ENCODE measurements around the gene KNSTRN.

DNA sequence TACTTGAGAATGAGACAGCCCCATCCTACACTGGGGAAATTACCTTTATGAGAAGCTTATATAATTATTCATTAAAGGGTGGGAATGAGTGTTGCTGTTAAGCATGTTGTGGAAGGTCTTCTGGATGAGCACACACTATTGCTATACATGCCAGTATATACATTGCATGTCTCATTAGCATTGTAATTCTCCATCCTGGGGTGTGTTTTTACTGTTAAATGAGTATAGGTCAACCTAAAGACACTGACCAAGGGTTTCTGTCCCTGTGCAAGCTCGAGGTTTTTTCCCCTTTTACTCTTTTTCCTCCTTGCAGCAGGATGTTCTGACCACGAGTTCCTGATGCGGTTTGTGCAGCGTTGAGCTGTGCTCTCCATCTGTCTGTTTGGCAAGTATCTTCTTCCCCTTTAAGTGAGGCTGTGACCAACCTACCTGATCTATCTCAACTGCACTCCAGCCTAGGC is 15.9 kb downstream of the KNSTRN start:
- TF ChIP-seq EP300 (IDR thresholded peaks at IDR 0.05; ENCODE audit: borderline replicate concordance) (no peak), YY1 (IDR thresholded peaks at IDR 0.05; ENCODE audit: low read depth) (no peak)
- TF ChIP-seq, protein P1, sequence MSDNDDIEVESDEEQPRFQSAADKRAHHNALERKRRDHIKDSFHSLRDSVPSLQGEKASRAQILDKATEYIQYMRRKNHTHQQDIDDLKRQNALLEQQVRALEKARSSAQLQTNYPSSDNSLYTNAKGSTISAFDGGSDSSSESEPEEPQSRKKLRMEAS (IDR thresholded peaks at IDR 0.05), result no peak
